Lung (tissue), 12 donors: ENCODE data around the gene DOCK1. TPM values are rescaled to one million over a fixed set of nuclear protein-coding genes. Genes with fewer than 3 reads are reported as not detected.

Source experiments
- ATAC-seq: fragments of 200-7000 bp; cut with Tn5 transposase; one replicate; pipeline ENCODE4 v1.9.1; 2020; ENCODE audit warnings: moderate number of reproducible peaks; ENCODE audit not compliant: insufficient read depth, low FRiP score
- DNase-seq, 3 donors: peaks; one replicate each; pipeline ENCODE4 v3.0.0-alpha.2; 2013 to 2017
- H3K27ac ChIP-seq, 2 donors: one replicate each; pipeline ENCODE4 v1.5.1; 2013; ENCODE audit warnings: mild to moderate bottlenecking in 2 of 2, moderate library complexity in 2 of 2, control low read depth in 1 of 2, inconsistent platforms in 1 of 2, low read depth in 1 of 2, low read length in 1 of 2
- H3K27me3 ChIP-seq, 3 donors: one replicate each; pipeline ENCODE4 v1.5.1; 2013; ENCODE audit warnings: low read length in 2 of 3; ENCODE audit not compliant: control insufficient read depth in 3 of 3, insufficient read depth in 3 of 3
- H3K36me3 ChIP-seq, 4 donors: one replicate each; pipeline ENCODE4 v1.5.1; 2013; ENCODE audit warnings: low read length in 4 of 4, mild to moderate bottlenecking in 1 of 4, moderate library complexity in 1 of 4; ENCODE audit not compliant: control insufficient read depth in 4 of 4, insufficient read depth in 4 of 4
- H3K4me1 ChIP-seq, 5 donors: one replicate each; pipeline ENCODE4 v1.5.1; 2013; ENCODE audit warnings: low read length in 5 of 5, mild to moderate bottlenecking in 2 of 5, moderate library complexity in 1 of 5; ENCODE audit not compliant: control insufficient read depth in 5 of 5, insufficient read depth in 5 of 5
- H3K4me3 ChIP-seq: one replicate; pipeline ENCODE4 v1.5.1; 2013; ENCODE audit warnings: mild to moderate bottlenecking, control low read depth, moderate library complexity
- H3K9ac ChIP-seq, 2 donors: one replicate each; pipeline ENCODE4 v1.5.1; 2013; ENCODE audit warnings: low read length in 2 of 2, control low read depth in 1 of 2; ENCODE audit not compliant: insufficient read depth in 1 of 2
- H3K9me3 ChIP-seq, 4 donors: one replicate each; pipeline ENCODE4 v1.5.1; 2013; ENCODE audit warnings: low read length in 3 of 4, mild to moderate bottlenecking in 1 of 4, moderate library complexity in 1 of 4; ENCODE audit not compliant: control insufficient read depth in 4 of 4, insufficient read depth in 3 of 4
- WGBS, 2 donors: extraction: QIAGEN DNeasy Blood & Tissue Kit; methylation state at CpG; one replicate each; pipeline ENCODE4 v1.1.7; 2013; 5-methylcytosine and 5-hydroxymethylcytosine counted together
- polyA plus RNA-seq, 2 donors: library from polyadenylated mRNA; stranded (reverse); fragments of 200-250 nt; gene quantifications; one replicate each; pipeline ENCODE4 v1.2.1, GENCODE V29; 2013
- total RNA-seq, 2 donors: library from RNA; depleted of rRNA in 1 of 2; stranded (reverse); fragments of >200 nt in 1 of 2; gene quantifications; one replicate each; pipeline ENCODE4 v1.2.1, GENCODE V29; 2014 to 2021
- TF ChIP-seq, protein P1 (sequence below): IDR thresholded peaks from 2 replicates; pipeline ENCODE4 v1.5.1; 2012; ENCODE audit warnings: mild to moderate bottlenecking; ENCODE audit errors: control extremely low read depth, extremely low read depth
- donor health status: control.
- donor health status: control.
- donor health status: Bipolar disorder and iron deficiency.
- donor health status: healthy.
- donor health status: DM: yes; HTN: yes; CAD: no.

The DOCK1 gene
- total and polyA plus RNA-seq, 4 donors = 11.2 to 102 (median 30.5) TPM

DNA sequence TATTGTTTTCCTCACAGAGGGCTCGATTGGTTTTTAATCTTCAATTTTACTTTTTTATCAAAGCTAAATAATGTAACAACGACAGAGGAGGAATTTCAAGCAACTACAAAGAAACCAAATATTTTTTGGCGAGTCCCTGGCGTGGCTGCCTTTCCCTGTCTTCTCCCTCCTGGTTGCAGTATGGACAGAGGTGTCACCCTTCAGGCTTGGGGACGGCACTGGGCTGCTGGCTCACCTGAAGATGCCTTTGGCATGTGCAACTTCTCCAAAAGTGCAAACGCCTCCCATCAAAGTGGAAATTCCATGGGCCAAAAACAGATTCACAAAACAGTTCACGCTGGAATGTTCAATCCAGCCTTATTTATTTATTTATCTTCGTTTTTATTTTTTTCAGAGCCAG, 51.9 kb downstream of the DOCK1 start:
- no peak for ATAC-seq
- TF ChIP-seq, protein P1, sequence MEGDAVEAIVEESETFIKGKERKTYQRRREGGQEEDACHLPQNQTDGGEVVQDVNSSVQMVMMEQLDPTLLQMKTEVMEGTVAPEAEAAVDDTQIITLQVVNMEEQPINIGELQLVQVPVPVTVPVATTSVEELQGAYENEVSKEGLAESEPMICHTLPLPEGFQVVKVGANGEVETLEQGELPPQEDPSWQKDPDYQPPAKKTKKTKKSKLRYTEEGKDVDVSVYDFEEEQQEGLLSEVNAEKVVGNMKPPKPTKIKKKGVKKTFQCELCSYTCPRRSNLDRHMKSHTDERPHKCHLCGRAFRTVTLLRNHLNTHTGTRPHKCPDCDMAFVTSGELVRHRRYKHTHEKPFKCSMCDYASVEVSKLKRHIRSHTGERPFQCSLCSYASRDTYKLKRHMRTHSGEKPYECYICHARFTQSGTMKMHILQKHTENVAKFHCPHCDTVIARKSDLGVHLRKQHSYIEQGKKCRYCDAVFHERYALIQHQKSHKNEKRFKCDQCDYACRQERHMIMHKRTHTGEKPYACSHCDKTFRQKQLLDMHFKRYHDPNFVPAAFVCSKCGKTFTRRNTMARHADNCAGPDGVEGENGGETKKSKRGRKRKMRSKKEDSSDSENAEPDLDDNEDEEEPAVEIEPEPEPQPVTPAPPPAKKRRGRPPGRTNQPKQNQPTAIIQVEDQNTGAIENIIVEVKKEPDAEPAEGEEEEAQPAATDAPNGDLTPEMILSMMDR = no peak
- 80 to 89% methylated on average over 8 of the region's 8 CpGs for WGBS, 2 donors

DNA sequence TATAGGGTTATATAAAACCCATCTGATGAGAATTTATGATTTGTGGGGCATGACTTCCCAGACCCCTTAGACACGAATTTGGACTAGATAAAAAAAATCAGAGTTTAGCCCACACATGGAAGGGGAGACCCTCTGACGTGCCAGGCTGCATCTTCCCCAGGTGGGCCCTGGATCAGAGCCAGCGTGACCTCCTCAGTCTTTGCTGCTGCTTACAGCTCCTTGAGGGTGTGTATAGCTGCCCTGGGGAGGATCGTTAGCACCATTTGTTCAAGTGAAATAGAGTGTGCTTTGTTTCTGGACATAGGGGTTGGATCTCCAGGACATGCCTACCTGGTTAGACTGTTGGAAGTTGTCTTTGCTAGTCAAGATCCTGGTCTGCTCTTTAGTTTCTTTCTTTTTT, 54.2 kb downstream of the DOCK1 start:
- ATAC-seq (no peak), DNase-seq (no peak)
- Histone ChIP-seq H3K27me3 (no peaks in the 10 kb centered on the region), H3K4me1 (peaks cover 0 to 2% (median 0%) of the 10 kb centered on the region in 5 donors), H3K36me3 (peaks cover 0 to 2% (median 0%) of the 10 kb centered on the region in 4 donors), H3K9ac (no peak overlapping the region), H3K4me3 (no peak overlapping the region), H3K9me3 (no peaks in the 10 kb centered on the region), H3K27ac (no peak overlapping the region)
- TF ChIP-seq, protein P1 = no peak
- 92 to 95% methylated on average over 4 of the region's 4 CpGs for WGBS, 2 donors

More for the DNA sequence above, 51.9 kb downstream of the DOCK1 start:
- no peaks in the 10 kb centered on the region for H3K9me3 ChIP-seq
- H3K4me1 ChIP-seq = no peaks in the 10 kb centered on the region
- no peak overlapping the region for H3K4me3 ChIP-seq
- no peak for DNase-seq
- H3K27me3 ChIP-seq = no peaks in the 10 kb centered on the region
- H3K27ac ChIP-seq = no peak overlapping the region
- no peak overlapping the region for H3K9ac ChIP-seq
- peaks cover 0 to 2% (median 0%) of the 10 kb centered on the region in 4 donors for H3K36me3 ChIP-seq

DNA sequence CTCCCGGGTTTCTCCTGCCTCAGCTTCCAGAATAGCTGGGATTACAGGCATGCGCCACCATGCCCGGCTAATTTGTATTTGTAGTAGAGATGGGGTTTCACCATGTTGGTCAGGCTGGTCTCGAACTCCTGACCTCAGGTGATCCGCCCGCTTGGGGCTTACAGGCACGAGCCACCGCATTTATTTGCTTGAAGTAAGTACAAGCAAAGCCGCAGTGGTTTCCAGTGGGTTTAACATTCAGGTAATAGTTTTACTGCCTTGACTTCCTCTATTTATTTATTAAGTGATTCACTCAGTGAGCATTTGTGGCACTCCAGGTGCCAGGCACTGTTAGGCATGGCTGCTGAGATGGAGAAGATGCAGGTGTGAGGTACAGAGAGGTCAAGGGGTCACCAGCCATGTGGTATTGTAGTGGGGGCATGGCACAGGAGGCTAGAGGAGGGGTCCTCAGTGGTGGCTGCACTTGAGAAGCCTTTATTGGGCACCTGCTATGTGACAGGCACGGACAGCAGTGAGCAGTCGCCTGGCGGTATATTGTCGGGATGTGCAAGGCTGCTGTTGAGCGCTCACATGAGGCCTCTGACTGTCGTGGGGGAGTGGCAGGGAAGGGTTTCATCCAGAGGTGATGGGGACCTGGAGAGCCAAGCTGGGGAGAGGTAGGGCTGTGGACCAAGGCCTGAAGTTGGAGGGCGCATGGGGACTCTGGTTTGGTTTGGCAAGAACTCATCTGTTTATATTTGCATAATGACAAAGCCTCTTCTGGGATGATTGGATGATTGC, 54.9 kb downstream of the DOCK1 start:
- H3K27ac ChIP-seq = no peak overlapping the region
- ATAC-seq (no peak), DNase-seq (no peak)
- H3K4me1 ChIP-seq = peaks cover 0 to 2% (median 0%) of the 10 kb centered on the region in 5 donors
- no peaks in the 10 kb centered on the region for H3K9me3 ChIP-seq
- H3K36me3 ChIP-seq = peaks cover 0 to 2% (median 0%) of the 10 kb centered on the region in 4 donors
- no peak overlapping the region for H3K9ac ChIP-seq
- no peaks in the 10 kb centered on the region for H3K27me3 ChIP-seq
- H3K4me3 ChIP-seq = no peak overlapping the region
- WGBS, 2 donors = 96 to 97% methylated on average over 16 of the region's 16 CpGs
- TF ChIP-seq, protein P1 = no peak
